SK-N-MC (cell line): ENCODE results near the gene ITPA.

ENCODE experiments used
- DNase-seq: peaks from one replicate; pipeline ENCODE4 v3.0.0-alpha.2; 2011; ENCODE audit warnings: low read depth, low spot score
- H3K27ac ChIP-seq: fragments of 200-600 bp; sonication (generic); 2 replicates; pipeline ENCODE4 v1.5.1; 2016; ENCODE audit warnings: mixed run types
- H3K36me3 ChIP-seq: fragments of 200-600 bp; sonication (generic); 2 replicates; pipeline ENCODE4 v1.6.1; 2017; ENCODE audit warnings: antibody characterized with exemption, low read length, mixed read lengths; ENCODE audit not compliant: insufficient read depth
- H3K4me3 ChIP-seq: fragments of 200-600 bp; sonication (generic); 2 replicates; pipeline ENCODE4 v1.5.1; 2016
- H3K9ac ChIP-seq: fragments of 200-600 bp; sonication (generic); 2 replicates; pipeline ENCODE4 v1.8.0; 2017; ENCODE audit warnings: mixed run types, mixed read lengths; ENCODE audit not compliant: insufficient read length
- H3K9me3 ChIP-seq: fragments of 200-600 bp; sonication (generic); 2 replicates; pipeline ENCODE4 v1.6.1; 2017; ENCODE audit warnings: low read depth, mild to moderate bottlenecking, antibody characterized with exemption, low read length, moderate library complexity, mixed read lengths
- EZH2 ChIP-seq: fragments of 200-600 bp; sonication (generic); IDR thresholded peaks from one replicate; pipeline ENCODE4 v1.6.1; 2017; ENCODE audit warnings: antibody characterized with exemption
- FOXP2 ChIP-seq: optimal IDR thresholded peaks from 2 replicates; pipeline ENCODE3; 2011; ENCODE audit warnings: mild to moderate bottlenecking, moderate library complexity; ENCODE audit not compliant: insufficient read depth; ENCODE audit errors: extremely low read length, control extremely low read depth
- POLR2AphosphoS5 ChIP-seq: IDR thresholded peaks from 2 replicates; pipeline ENCODE4 v1.6.1; 2012; ENCODE audit warnings: mild to moderate bottlenecking, low read depth, low read length, borderline replicate concordance

ITPA gene

GRCh38 chr20:3237011-3237957, 28.0 kb downstream of the ITPA start:
- Histone ChIP-seq H3K27ac (no peak overlapping the region), H3K9ac (no peak overlapping the region), H3K9me3 (no peaks in the 10 kb centered on the region), H3K4me3 (peak overlapping the region; percentile 74), H3K36me3 (no peaks in the 10 kb centered on the region)
- no peak for TF ChIP-seq EZH2
- TF ChIP-seq FOXP2: no peak
- no peak for TF ChIP-seq POLR2AphosphoS5
- DNase-seq: no peak

GRCh38 chr20:3237958-3238615, 28.8 kb downstream of the ITPA start:
- no peak overlapping the region for H3K9ac ChIP-seq
- no peak overlapping the region for H3K27ac ChIP-seq

GRCh38 chr20:3238616-3239025, 29.3 kb downstream of the ITPA start:
- H3K9me3 ChIP-seq: no peaks in the 10 kb centered on the region
- DNase-seq: no peak
- H3K9ac ChIP-seq: no peak overlapping the region
- no peak overlapping the region for H3K27ac ChIP-seq
- H3K4me3 ChIP-seq: peak overlapping the region; percentile 74
- H3K36me3 ChIP-seq: no peaks in the 10 kb centered on the region
- TF ChIP-seq FOXP2 (no peak), POLR2AphosphoS5 (no peak), EZH2 (peak; percentile 13)

More at GRCh38 chr20:3237958-3238615, 28.8 kb downstream of the ITPA start:
- TF ChIP-seq EZH2 (peak; percentile 77), FOXP2 (no peak)
- peak overlapping the region; percentile 74 for H3K4me3 ChIP-seq
- H3K36me3 ChIP-seq: no peaks in the 10 kb centered on the region
- no peak for DNase-seq
- H3K9me3 ChIP-seq: no peaks in the 10 kb centered on the region

- Histone ChIP-seq H3K27ac (no peak within 1 kb of the TSS), H3K9ac (no peak within 1 kb of the TSS)
Measured at GRCh38 chr20:3239026-3239866, 29.9 kb downstream of the ITPA start, which contains the start of gene SLC4A11. TSS of gene SLC4A11 (minus strand) at chr20:3239190. CDS start at chr20:3239137, 53 bp downstream.

GRCh38 chr20:3239867-3240775, 30.8 kb downstream of the ITPA start:
- H3K9me3 ChIP-seq: no peaks in the 10 kb centered on the region
- H3K4me3 ChIP-seq: peak overlapping the region; percentile 74
- H3K9ac ChIP-seq: no peak overlapping the region
- H3K27ac ChIP-seq: no peak overlapping the region
- no peak for DNase-seq
- no peak for TF ChIP-seq POLR2AphosphoS5
- no peak for TF ChIP-seq EZH2
- no peak for TF ChIP-seq FOXP2
- no peaks in the 10 kb centered on the region for H3K36me3 ChIP-seq

More at GRCh38 chr20:3239026-3239866, 29.9 kb downstream of the ITPA start, which contains the start of gene SLC4A11:
- Histone ChIP-seq H3K4me3 (peak within 1 kb of the TSS; percentile 74), H3K36me3 (no peaks in the 10 kb centered on the region), H3K9me3 (no peaks in the 10 kb centered on the region)
- DNase-seq: no peak
- TF ChIP-seq EZH2 (no peak), POLR2AphosphoS5 (no peak), FOXP2 (no peak)

- DNase-seq: no peak
- TF ChIP-seq POLR2AphosphoS5 (no peak), EZH2 (no peak), FOXP2 (no peak)
- no peaks in the 10 kb centered on the region for H3K9me3 ChIP-seq
- H3K4me3 ChIP-seq: no peak overlapping the region
- H3K27ac ChIP-seq: no peak overlapping the region
- no peak overlapping the region for H3K9ac ChIP-seq
- no peaks in the 10 kb centered on the region for H3K36me3 ChIP-seq
Measured at GRCh38 chr20:3240776-3241363, 31.6 kb downstream of the ITPA start.
